Smooth muscle cell (in vitro differentiated cells): ENCODE results near the gene ZNF177. TPM values are rescaled to one million over a fixed set of nuclear protein-coding genes. Genes with fewer than 3 reads are reported as not detected.

Experiments used
- polyA plus RNA-seq: library from polyadenylated mRNA; unstranded; fragments of >200 nt; fragmentation: Nextera tagmentation; extraction: Ambion mirVana; gene quantifications from 2 replicates; pipeline ENCODE4 v1.2.1, GENCODE V29; 2016
- total RNA-seq: library from RNA; depleted of rRNA; stranded (reverse); fragments of >200 nt; gene quantifications from 2 replicates; pipeline ENCODE4 v1.2.3, GENCODE V29; 2014

Gene ZNF177
- total and polyA plus RNA-seq, 2 experiments from 2014 or later: 2.4 to 4.8 TPM

Other genes with a start within 250 kb of the ZNF177 start
- not detected in 2 replicates for gene OR7G1, start 247.2 kb upstream of the ZNF177 start, total RNA-seq
- not detected in 2 replicates for gene OR7G1, start 247.2 kb upstream of the ZNF177 start, polyA plus RNA-seq
- not detected in 2 replicates for gene OR7G3, start 236.1 kb upstream of the ZNF177 start, total RNA-seq
- gene OR7G3, start 236.1 kb upstream of the ZNF177 start, polyA plus RNA-seq: not detected in 2 replicates
- 19.0 and 23.8 TPM in 2 replicates for gene ZNF317, start 222.6 kb upstream of the ZNF177 start, total RNA-seq
- 19.6 and 22.1 TPM in 2 replicates for gene ZNF317, start 222.6 kb upstream of the ZNF177 start, polyA plus RNA-seq
- 0.04 and 0.67 TPM in 2 replicates for gene OR7D2, start 184.0 kb upstream of the ZNF177 start, total RNA-seq
- gene OR7D2, start 184.0 kb upstream of the ZNF177 start, polyA plus RNA-seq: 0.18 and 0.22 TPM in 2 replicates
- gene OR7D4, start 143.4 kb upstream of the ZNF177 start, total RNA-seq: not detected in 2 replicates
- gene OR7D4, start 143.4 kb upstream of the ZNF177 start, polyA plus RNA-seq: not detected in 2 replicates
- not detected in 2 replicates for gene OR7E24, start 112.1 kb upstream of the ZNF177 start, total RNA-seq
- gene OR7E24, start 112.1 kb upstream of the ZNF177 start, polyA plus RNA-seq: not detected in 2 replicates
- gene ZNF699, start 53.2 kb upstream of the ZNF177 start, total RNA-seq: 6.3 and 17.9 TPM in 2 replicates
- 3.5 and 3.7 TPM in 2 replicates for gene ZNF699, start 53.2 kb upstream of the ZNF177 start, polyA plus RNA-seq
- 22.8 and 23.8 TPM in 2 replicates for gene ZNF559, start 38.8 kb upstream of the ZNF177 start, total RNA-seq
- gene ZNF559, start 38.8 kb upstream of the ZNF177 start, polyA plus RNA-seq: 7.8 and 8.9 TPM in 2 replicates
- gene ZNF266, start 72.6 kb downstream of the ZNF177 start, total RNA-seq: 19.6 and 56.6 TPM in 2 replicates
- 8.9 and 11.5 TPM in 2 replicates for gene ZNF266, start 72.6 kb downstream of the ZNF177 start, polyA plus RNA-seq
- gene ZNF560, start 135.6 kb downstream of the ZNF177 start, total RNA-seq: not detected in 2 replicates
- gene ZNF560, start 135.6 kb downstream of the ZNF177 start, polyA plus RNA-seq: not detected in 2 replicates
- gene ZNF426, start 175.6 kb downstream of the ZNF177 start, total RNA-seq: 13.2 and 21.0 TPM in 2 replicates
- 8.1 and 12.7 TPM in 2 replicates for gene ZNF426, start 175.6 kb downstream of the ZNF177 start, polyA plus RNA-seq
- gene ZNF121, start 221.5 kb downstream of the ZNF177 start, total RNA-seq: 33.1 and 33.6 TPM in 2 replicates
- 3.6 and 4.1 TPM in 2 replicates for gene ZNF121, start 221.5 kb downstream of the ZNF177 start, polyA plus RNA-seq